Right lobe of liver (tissue), 6 donors: ENCODE results near the gene HOMER1. TPM values are rescaled to one million over a fixed set of nuclear protein-coding genes. Genes with fewer than 3 reads are reported as not detected.

Source experiments
- ATAC-seq, 4 donors: fragments of 200-7000 bp; cut with Tn5 transposase; one replicate each; pipeline ENCODE4 v1.9.1; 2020; ENCODE audit warnings: mild to moderate bottlenecking in 4 of 4, moderate library complexity in 4 of 4
- DNase-seq, 3 donors: peaks; one replicate each; pipeline ENCODE4 v3.0.0-alpha.2; 2020
- H3K27ac ChIP-seq, 3 donors: fragments of 200-600 bp; one replicate each; pipeline ENCODE4 v1.8.0; 2022
- H3K27me3 ChIP-seq, 2 donors: fragments of 200-600 bp; one replicate each; pipeline ENCODE4 v1.8.0; 2022
- H3K36me3 ChIP-seq, 4 donors: fragments of 200-600 bp; sonication (generic) in 1 of 4; one replicate each; pipeline versions ENCODE4 v1.5.1 to v1.8.0; 2017 to 2022; ENCODE audit warnings: control low read depth in 1 of 4
- H3K4me1 ChIP-seq, 4 donors: fragments of 200-600 bp; sonication (generic) in 1 of 4; one replicate each; pipeline versions ENCODE4 v1.5.1 to v1.8.0; 2017 to 2022; ENCODE audit warnings: control low read depth in 1 of 4
- H3K4me3 ChIP-seq, 3 donors: fragments of 200-600 bp; one replicate each; pipeline ENCODE4 v1.8.0; 2022
- H3K9me3 ChIP-seq, 4 donors: fragments of 200-600 bp; sonication (generic) in 1 of 4; one replicate each; pipeline versions ENCODE4 v1.5.1 to v1.8.0; 2017 to 2022; ENCODE audit warnings: control low read depth in 1 of 4
- POLR2A ChIP-seq: fragments of 450-650 bp; IDR thresholded peaks from one replicate; pipeline ENCODE4 v1.6.1; 2017; ENCODE audit warnings: antibody characterized with exemption, mild to moderate bottlenecking
- WGBS: methylation state at CpG from one replicate; pipeline ENCODE4 v1.1.6; 2018; ENCODE audit warnings: low coverage, low lambda C conversion rate; ENCODE audit not compliant: insufficient coverage; ENCODE audit errors: missing lambda C conversion rate; 5-methylcytosine and 5-hydroxymethylcytosine counted together
- intact Hi-C, 2 donors: fragments of 100-400 bp; cut with DNase I; formaldehyde crosslinking; loops; one replicate each; pipeline versions ENCODE4 v1.11.2 to v1.14.1; 2022
- total RNA-seq, 6 experiments: library from RNA; depleted of rRNA in 2 of 6; stranded (reverse); fragments of >200 nt in 2 of 6; fragmentation: NEBNext Ultra II Directional in 3 of 6; extraction: Animal tissue kit (Norgen Biotek cat#: 25700) in 3 of 6; gene quantifications; one replicate each; pipeline versions ENCODE4 v1.1.0 to v1.2.4, GENCODE V29; 2016 to 2023
- TF ChIP-seq, protein P1 (sequence below), 4 donors: fragments of 200-600 bp in 3 of 4; fragments of 450-650 bp in 1 of 4; IDR thresholded peaks; one replicate each; pipeline versions ENCODE4 v1.5.1 to v1.8.0; 2016 to 2022; ENCODE audit warnings: antibody characterized with exemption in 4 of 4, mild to moderate bottlenecking in 2 of 4
- donor health status: DM: no; HTN: yes; CAD: no.
- donor health status: DM: no; HTN: no; CAD: no.
- donor health status: DM: no; HTN: no; CAD: no.
- donor health status: DM: no; HTN: yes; CAD: no.
- donor health status: DM: no; HTN: yes; CAD: no.

The HOMER1 gene
- total RNA-seq, 6 experiments from 2014 or later = 0.26 to 1.7 (median 1.2) TPM

DNA sequence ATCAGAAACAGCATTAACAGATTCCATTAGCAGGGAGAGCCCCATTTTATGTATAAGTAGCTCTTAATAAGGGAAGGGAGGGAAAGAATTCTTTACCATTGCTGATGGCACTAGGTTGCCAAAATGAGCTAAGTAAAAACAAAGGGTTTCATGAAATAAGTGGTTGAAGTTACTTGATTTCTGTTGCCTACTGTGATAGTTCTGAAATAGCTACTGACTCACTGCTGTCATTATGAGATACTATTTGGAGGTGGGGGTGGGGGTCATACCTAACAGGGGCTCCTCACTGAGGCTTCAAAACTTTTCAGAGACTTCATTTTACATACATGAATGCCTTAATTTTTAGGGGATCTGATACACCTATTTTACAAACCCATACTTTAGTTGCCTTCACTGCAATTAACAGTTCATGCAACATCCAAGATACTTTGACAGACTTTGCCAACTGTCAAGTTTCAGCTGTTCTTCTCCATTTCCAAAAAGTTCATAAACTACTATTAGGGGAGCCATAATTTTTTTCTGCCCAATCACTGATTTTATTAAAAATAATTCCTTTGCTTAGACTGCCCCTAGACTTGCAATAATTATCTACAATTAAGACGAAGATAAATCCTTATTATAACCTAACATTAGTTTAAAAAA lies 4.6 kb downstream of the HOMER1 start:
- 90% methylated on average over 1 of the region's 1 CpG for WGBS
- ATAC-seq = no peak

DNA sequence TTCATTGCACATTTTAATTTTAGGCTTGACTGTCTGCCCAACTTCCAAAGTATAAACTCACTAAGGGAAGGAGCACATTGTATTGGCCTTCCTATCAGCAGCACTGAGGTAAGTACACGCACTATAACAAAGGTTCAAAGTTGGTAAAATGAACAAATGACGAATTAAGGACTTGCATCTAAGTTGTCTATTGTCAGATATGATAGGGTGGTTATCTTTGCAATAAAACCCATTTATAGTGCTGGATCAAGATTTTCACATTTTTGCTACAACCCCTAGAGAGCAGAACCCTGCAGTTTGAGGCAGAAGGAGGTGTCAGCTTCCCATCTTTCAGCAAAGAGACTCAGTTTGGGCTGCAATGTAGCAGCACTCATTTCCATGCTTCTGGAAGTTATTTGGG lies 5.1 kb downstream of the HOMER1 start:
- peaks cover 0 to 12% (median 0%) of the 10 kb centered on the region in 4 donors for H3K4me1 ChIP-seq
- H3K4me3 ChIP-seq = no peak overlapping the region
- TF ChIP-seq, protein P1, sequence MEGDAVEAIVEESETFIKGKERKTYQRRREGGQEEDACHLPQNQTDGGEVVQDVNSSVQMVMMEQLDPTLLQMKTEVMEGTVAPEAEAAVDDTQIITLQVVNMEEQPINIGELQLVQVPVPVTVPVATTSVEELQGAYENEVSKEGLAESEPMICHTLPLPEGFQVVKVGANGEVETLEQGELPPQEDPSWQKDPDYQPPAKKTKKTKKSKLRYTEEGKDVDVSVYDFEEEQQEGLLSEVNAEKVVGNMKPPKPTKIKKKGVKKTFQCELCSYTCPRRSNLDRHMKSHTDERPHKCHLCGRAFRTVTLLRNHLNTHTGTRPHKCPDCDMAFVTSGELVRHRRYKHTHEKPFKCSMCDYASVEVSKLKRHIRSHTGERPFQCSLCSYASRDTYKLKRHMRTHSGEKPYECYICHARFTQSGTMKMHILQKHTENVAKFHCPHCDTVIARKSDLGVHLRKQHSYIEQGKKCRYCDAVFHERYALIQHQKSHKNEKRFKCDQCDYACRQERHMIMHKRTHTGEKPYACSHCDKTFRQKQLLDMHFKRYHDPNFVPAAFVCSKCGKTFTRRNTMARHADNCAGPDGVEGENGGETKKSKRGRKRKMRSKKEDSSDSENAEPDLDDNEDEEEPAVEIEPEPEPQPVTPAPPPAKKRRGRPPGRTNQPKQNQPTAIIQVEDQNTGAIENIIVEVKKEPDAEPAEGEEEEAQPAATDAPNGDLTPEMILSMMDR (IDR thresholded peaks at IDR 0.05) = no peak
- no peak for TF ChIP-seq POLR2A
- H3K27me3 ChIP-seq = no peaks in the 10 kb centered on the region
- H3K9me3 ChIP-seq = no peaks in the 10 kb centered on the region
- no peak overlapping the region for H3K27ac ChIP-seq
- no peak for ATAC-seq
- intact Hi-C loops = no loop called here
- no peak for DNase-seq
- WGBS = 93% methylated on average over 2 of the region's 2 CpGs
- no peaks in the 10 kb centered on the region for H3K36me3 ChIP-seq

More for the DNA sequence above, 4.6 kb downstream of the HOMER1 start:
- H3K27me3 ChIP-seq = no peaks in the 10 kb centered on the region
- no peak overlapping the region for H3K27ac ChIP-seq
- H3K9me3 ChIP-seq = no peaks in the 10 kb centered on the region
- intact Hi-C loops = no loop called here
- no peaks in the 10 kb centered on the region for H3K36me3 ChIP-seq
- peaks cover 0 to 12% (median 0%) of the 10 kb centered on the region in 4 donors for H3K4me1 ChIP-seq
- H3K4me3 ChIP-seq = no peak overlapping the region
- no peak for DNase-seq
- no peak for TF ChIP-seq POLR2A
- TF ChIP-seq, protein P1 (IDR thresholded peaks at IDR 0.05) = no peak

GRCh38 chr5:79508354-79508753 lies 5.6 kb downstream of the HOMER1 start:
- no peak for TF ChIP-seq POLR2A
- TF ChIP-seq, protein P1 (IDR thresholded peaks at IDR 0.05) = no peak
- ATAC-seq (no peak), DNase-seq (no peak)
- Histone ChIP-seq H3K36me3 (no peaks in the 10 kb centered on the region), H3K27ac (no peak overlapping the region), H3K9me3 (no peaks in the 10 kb centered on the region), H3K27me3 (no peaks in the 10 kb centered on the region), H3K4me3 (no peak overlapping the region), H3K4me1 (peaks cover 0 to 8% (median 0%) of the 10 kb centered on the region in 4 donors)
- 50% methylated on average over 2 of the region's 2 CpGs for WGBS
- intact Hi-C loops = no loop called here

DNA sequence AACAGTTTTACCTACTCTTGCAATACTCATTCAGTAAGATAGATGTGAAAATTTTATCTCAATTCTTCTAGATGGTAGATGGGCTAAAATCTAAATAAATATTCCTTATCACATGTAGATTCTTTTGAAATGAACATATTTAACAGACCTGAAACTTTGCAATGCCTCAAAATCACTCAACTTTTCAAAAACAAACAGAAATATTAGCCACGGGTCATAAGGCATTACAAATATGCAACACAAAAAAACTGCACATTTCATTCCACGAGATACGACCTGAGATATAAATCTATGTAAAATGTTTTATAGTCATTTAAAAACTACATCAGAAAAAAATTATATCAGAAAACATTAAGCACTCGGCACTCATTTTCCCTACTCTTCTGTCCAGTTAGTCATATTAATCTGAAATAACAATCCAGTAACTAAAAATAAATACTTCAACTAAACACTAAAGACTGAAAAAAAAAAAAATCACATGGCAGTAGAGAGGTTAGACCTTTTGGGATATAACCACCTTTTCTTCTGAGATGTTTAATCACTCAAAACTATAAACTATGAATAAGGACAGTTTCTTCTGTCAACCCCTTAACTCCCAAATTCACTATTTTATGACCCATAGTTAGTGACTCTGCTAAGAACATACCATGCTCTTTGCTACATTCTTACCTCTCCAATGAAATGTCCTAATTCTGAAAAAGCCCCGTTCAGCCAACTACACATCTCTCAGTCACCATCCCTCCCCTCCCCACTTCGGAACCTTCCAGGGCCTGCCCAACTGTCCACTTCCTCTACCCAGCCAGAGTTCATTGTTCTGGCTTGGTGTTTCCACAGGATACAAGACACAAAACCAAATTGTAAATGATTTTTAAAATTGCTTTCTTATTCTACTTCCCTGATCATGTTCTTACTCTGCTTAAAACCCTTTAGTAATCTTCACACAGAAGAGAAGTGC lies 6.4 kb downstream of the HOMER1 start:
- H3K9me3 ChIP-seq = no peaks in the 10 kb centered on the region
- H3K4me3 ChIP-seq = no peak overlapping the region
- intact Hi-C loops = no loop called here
- H3K27ac ChIP-seq = no peak overlapping the region
- H3K36me3 ChIP-seq = no peaks in the 10 kb centered on the region
- DNase-seq (no peak), ATAC-seq (no peak)
- H3K27me3 ChIP-seq = no peaks in the 10 kb centered on the region
- H3K4me1 ChIP-seq = no peaks in the 10 kb centered on the region
- TF ChIP-seq POLR2A = no peak
- TF ChIP-seq, protein P1 (IDR thresholded peaks at IDR 0.05) = no peak
- 64% methylated on average over 6 of the region's 6 CpGs for WGBS
